Stimulated activated CD8-positive, alpha-beta memory T cell treated with anti-CD3 and anti-CD28 coated beads, Interleukin-15, amount 100 ng/mL, for 48 hours (primary cell): ENCODE results near the gene FXYD6.

Source experiments
- DNase-seq, 2 donors: peaks; one replicate each; pipeline ENCODE4 v3.0.0-alpha.2; 2020; ENCODE audit warnings: low read depth in 2 of 2

FXYD6 gene

DNA sequence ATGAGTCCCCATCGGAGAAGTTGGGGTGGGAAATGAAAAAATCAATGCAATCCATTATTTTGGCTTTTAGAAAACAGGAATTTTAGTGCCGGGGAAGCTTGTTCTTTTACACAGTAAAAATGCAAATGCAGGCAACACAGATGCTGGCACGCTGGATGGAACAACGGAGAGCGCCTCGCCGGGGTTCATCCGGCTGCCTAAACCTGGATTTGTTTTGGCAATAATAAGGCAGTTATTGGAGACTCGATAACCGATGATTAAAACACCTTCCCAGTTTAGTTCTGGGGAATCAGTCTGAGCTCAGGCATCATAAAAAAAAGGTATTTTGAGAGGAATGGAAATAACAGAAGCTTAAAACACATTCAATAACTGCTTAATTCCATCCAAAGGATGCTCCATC, 82.3 kb downstream of the FXYD6 start:
- DNase-seq = no peak

DNA sequence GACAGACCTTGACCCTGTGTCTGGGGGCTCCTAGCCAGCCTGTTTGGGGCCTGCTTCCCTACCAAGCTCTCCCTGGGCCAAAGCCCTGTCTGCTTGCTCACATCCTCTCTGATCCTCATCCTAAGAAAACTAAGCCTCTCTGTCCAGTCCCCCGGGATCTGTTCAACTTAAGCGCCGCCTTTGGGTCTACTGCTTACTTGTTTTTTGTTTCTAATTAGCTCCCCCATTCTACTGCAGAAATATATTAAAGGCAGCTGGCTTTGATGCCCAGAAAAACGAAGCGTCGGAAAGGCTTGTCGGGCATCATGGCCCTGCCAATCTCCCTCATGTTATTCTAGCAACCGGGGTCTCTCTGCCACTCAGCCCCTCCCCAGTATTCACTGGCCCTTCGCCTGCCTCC, 82.9 kb downstream of the FXYD6 start:
- no peak for DNase-seq

DNA sequence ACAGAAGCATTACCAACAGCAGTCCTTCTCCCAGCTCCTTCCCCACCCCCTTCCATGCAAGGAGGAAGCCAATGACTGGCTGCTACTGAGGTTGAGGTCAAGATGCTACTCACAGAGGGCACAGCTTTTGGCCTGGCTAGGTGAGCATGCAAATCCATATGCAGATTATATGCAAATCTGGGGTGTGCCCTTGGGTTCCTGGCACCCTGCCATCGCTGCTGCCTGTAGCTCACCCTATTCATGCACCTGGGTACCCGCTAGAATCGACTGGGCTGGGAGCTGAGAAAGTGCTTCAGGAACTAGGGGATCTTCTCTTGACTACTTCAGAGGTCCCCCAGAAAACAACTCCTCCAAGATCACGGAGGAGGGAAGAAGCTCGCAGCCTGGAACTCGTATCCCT, 83.5 kb downstream of the FXYD6 start:
- no peak for DNase-seq

DNA sequence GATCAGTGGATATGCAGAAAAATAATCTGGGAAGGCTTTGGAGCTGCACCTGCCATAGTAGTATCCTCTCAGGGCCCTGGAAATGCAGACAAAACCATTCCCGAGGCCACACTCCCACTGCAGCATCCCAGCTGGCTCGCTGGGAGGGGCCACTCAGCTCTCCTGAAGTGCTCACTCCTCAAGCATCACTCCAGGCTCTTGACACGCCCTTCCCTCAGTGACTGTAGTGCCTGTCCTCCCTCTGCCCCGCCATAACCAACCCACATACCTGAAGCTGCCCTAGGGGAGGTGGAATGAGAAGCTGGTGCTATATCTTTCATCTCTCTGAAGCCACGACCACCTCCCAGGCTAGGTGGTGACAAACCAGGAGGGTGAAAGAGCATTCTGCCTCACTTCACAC, 84.2 kb downstream of the FXYD6 start:
- DNase-seq = no peak

DNA sequence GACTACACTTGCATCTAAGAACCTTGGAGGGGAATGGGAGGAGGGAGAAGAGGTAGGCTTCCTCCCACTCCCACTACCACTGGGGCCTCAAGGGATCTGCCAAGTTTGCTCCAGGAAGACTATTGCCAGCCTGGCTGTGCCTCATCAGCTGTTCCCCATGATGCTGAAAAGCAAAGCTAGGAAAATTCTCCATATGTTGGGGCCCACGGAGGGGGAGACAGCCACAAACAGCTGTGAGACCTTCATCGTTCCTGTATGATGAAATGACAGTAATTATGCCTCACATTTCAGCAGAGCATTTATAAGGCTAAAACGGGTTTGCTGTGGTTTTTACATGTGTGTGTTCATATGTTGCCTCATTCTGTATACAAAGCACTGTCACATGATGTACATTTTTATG, 86.2 kb downstream of the FXYD6 start:
- no peak for DNase-seq

DNA sequence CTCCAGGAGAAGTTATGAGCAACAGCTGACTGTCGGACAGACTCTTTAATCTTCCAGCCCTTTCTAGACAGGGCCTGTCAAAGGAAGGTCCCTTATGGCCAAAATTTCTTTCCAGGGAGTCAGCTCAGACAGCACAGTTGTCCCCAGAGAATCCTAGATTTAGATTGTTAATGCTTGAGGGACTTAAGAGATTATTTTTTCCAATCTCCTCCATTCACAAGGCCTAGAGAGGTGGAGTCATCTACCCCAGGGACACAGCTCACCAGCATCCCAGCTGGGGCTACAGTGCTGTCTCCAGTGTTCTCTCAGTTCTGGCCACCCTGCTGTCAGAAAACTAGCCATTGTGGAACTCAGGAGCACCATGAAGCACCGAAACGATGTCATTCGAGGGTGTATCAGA, 87.2 kb downstream of the FXYD6 start:
- no peak for DNase-seq
